NCI-H524 (cell line): ENCODE measurements around the gene SZRD1.

ENCODE experiments used
- DNase-seq, 2 experiments: peaks; one replicate each; lab custom pipeline; 2025; lab: John Stamatoyannopoulos, UW

SZRD1 gene

DNA sequence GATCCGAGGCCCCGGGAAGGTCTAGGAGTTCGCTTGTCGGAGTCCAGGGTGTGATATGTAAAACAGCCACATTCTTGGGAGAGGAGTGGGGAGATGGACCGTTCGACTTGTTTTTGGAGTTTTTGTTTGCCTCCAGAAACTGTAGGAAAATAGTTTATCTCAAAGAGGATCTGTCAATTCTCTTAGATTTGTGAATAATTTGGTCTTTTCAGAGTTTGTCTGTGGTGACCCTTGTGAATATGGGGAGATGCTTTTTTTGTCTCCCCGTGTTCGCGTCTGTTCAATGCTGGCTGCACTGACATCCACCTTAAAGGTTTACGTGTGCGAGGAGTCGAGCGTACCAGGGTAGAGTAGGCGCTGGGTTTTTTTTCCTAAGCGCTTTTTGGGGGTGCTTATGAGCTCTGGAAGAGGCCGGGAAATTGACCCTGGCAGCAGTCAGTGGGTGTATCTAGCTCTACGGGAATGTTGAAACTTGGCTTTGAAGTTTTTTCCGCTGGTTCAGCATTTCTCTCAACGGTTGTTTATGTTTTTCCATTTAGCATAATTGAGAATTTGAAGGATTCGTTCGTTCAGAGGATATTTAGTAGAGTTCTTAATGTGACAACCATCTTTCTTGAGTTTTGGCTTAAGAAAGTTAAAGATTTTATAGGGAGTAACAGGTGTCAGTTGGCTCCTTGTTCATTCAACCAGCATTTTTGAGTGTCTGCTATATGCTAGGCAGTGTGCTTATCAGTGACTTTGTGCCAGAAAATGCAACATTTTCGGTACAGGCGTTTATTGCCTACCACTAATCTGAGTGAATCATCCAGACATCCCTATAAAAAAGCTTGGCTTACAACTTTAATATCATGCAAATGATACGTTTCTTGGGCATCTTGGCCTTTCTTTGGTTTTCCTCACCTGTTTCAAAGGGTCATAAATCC is 1.2 kb downstream of the SZRD1 start:
- DNase-seq = no peak

- no peak for DNase-seq
These were observed 2.8 kb downstream of the SZRD1 start for GRCh38 chr1:16369821-16370220.

- no peak for DNase-seq
These were observed 4.7 kb downstream of the SZRD1 start for GRCh38 chr1:16371725-16372124.

GRCh38 chr1:16372535-16373285 is 5.7 kb downstream of the SZRD1 start:
- no peak for DNase-seq

DNA sequence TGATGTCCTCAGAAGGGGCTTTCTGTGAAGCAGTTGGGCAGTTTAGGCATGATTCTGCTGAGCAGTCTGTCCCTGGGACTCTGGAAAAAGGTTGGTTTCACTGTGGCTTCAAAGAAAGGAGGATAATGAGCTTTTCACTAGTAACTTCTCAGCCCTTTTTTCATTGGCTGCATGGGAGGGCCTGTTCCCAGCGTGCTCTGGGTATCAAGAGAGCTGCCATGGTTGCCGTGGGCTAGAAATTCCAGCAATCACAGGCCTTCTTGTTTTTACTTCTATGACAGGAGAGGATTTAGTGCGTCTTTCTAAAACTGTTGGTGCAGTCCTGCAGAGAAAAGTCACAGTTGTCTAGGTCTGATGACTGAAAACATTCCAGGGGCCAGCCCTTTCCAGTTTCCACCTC is 7.2 kb downstream of the SZRD1 start:
- DNase-seq = no peak

GRCh38 chr1:16375521-16376340 is 8.7 kb downstream of the SZRD1 start:
- DNase-seq = no peak

- DNase-seq = no peak
These were observed 9.9 kb downstream of the SZRD1 start for GRCh38 chr1:16376971-16377370.

DNA sequence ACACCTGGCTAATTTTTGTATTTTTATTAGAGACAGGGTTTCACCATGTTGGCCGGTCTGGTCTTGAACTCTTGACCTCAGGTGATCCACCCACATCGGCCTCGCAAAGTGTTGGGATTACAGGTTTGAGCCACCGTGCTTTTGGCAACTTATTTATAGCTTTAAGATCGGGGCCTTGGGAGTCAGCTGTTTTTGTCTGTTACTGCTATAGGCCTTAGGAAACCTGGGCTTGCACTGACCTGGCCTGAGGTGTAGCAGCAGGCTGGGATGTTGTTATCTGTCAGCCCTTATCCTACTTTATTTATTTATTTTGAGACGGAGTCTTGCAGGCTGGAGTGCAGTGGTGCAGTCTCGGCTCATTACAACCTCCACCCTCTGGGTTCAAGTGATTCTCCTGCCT is 11.4 kb downstream of the SZRD1 start:
- DNase-seq = no peak

DNA sequence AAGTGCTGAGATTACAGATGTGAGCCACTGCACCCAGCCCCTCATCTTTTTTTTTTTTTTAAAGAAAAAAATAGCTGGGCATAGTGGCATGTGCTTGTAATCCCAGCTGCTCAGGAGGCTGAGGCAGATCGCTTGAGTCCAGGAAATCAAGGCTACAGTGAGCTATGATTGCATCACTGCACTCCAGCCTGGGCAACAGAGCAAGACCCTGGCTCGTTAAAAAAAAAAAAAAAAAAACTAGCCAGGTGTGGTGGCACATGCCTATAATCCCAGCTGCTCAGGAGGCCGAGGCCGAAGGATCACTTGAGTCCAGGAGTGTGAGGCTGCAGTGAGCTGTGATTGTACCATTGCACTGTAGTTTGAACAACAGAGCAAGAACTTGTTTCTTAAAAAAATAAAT is 13.8 kb downstream of the SZRD1 start:
- no peak for DNase-seq

DNA sequence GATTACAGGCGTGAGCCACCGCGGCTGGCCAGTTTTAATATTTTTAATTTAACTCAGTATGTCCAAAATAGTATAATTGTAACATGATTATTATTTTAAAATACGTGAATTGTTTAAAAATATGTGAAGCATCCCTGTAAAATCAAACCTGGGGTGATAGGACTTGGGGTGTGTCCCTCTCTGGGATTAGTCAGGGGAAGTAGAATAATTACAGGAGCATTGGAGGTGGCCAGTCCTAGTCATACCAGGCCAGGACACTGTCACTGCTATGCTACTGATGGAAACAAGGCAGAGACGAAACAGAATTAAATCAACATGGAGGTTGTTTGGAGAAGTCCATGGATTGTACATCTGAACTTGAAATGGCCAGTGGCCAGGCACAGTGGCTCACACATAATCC is 16.8 kb downstream of the SZRD1 start:
- no peak for DNase-seq

GRCh38 chr1:16385659-16386453 is 18.8 kb downstream of the SZRD1 start:
- DNase-seq = no peak

DNA sequence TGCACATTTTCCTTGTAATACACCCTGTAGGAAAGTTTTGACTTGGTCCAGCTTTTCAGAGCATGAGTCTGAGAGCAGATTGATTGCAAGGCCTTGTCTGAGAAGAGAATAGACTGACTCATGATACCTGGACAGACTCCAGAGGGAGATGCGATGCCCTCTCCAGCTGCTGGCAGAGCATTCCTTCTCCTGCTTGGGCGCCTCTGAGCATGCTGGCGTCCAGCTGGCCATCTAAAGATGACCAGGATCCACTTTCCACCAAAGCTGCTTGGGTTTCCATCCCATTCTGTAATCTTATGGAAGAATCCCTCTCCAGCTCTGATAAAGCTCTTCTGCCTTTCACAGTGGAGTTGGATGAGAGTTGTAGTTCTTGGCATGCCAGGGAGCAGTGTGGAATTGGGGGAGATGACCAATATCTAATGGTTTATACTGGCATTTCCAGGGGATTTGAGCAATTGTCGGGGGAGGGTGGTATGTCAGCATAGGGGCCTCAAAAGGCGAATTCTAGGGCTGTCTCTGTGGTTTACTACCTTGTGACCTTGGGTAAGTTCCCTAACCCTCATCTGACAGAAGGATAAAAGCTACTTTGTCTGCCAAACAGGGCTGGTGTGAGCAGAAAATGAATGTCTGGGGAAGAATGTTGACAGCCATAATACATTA is 19.5 kb downstream of the SZRD1 start:
- no peak for DNase-seq

GRCh38 chr1:16387201-16388188 is 20.5 kb downstream of the SZRD1 start:
- no peak for DNase-seq

DNA sequence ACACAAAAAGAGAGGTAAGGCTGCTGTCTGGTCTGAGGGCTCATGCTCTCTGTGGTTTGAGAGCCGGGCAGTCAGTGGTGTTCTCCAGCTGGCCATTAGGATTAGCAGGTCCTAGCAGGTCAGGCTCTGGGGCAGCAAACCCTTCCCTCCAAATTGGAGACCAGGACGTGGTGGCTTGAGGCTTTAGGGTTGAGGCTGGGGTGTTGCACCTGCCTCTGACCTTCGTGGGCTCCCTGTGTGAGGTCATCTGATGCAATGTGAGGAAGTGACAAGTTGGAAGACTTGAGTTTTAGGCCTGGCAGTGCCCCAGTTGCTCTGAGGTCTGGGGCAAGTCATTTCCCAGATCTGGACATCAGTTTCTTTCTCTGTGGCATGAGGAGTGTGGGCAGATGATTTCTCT is 24.4 kb downstream of the SZRD1 start:
- DNase-seq = no peak

DNA sequence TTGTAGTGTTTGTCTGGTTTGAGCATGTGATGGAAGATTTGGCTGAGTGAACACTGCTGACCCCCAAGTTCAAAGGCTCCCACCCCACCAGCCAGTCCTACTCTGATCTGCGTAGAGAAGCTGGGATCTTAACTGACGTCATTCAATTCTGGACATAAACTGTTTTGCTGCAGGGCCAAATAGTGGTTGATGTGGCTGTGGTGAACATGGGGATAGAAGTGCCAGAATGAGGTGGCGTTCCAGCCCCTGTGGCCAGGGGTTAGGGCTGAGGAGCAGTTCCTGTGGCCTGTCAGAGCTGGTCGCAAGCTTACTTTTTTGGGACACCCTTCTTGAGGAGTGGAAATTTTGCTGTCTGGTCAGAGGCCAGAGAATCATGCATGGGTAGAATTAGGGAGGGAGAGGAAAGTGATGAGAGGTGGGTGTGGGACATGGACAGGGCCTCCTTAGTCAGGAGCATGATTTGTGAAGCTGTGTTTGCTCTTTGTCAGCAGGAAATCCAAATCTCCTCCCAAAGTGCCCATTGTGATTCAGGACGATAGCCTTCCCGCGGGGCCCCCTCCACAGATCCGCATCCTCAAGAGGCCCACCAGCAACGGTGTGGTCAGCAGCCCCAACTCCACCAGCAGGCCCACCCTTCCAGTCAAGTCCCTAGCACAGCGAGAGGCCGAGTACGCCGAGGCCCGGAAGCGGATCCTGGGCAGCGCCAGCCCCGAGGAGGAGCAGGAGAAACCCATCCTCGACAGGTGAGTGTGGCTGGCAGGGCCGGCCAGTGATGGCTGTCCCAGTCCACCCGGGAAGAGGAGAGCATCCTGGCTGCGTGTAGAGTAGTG is 25.9 kb downstream of the SZRD1 start:
- DNase-seq = no peak

- DNase-seq = no peak
These were observed 26.8 kb downstream of the SZRD1 start for GRCh38 chr1:16393570-16394521.

- DNase-seq = no peak
These were observed 27.9 kb downstream of the SZRD1 start for GRCh38 chr1:16394977-16395376.

DNA sequence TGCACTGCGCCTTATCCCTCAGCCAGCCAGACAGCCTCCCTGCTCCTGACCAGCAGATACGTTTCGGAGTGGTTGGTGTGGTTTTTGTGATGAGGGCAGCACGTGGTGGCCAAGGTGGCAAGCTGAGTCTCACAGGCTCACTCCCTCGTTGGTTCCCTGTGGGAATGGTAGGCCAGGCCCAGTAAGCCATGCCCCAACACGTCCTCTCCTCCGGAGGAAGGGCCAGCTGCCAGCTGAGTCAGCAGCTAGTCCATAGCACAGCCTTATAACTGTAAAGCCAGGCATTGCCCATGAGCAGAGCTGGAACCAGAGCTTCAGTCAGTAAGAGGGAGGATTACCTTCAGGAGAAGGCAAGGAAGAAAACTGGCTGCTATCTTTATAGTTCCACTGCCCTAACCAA is 29.5 kb downstream of the SZRD1 start:
- peak; percentile 3 to 38 for DNase-seq
